Keratinocyte (primary cell): ENCODE results near the gene FHIT. TPM values are rescaled to one million over a fixed set of nuclear protein-coding genes. Genes with fewer than 3 reads are reported as not detected.

Experiments
- DNase-seq: peaks from one replicate; pipeline ENCODE4 v3.0.0-alpha.2; 2011; ENCODE audit warnings: low read depth, missing footprints, low spot score
- FAIRE-seq: peaks from 2 replicates; lab custom pipeline; 2011; peaks lifted over from hg19 to GRCh38; lab: Jason Lieb, UNC
- H2AFZ ChIP-seq: 2 replicates; pipeline ENCODE4 v1.6.0; 2012; ENCODE audit warnings: low read length, control low read depth, inconsistent platforms; ENCODE audit not compliant: control insufficient read depth
- H3K27ac ChIP-seq: 2 replicates; pipeline ENCODE4 v1.5.1; 2011; ENCODE audit warnings: low read length; ENCODE audit not compliant: control insufficient read depth, insufficient read depth
- H3K27me3 ChIP-seq: 3 replicates; pipeline ENCODE4 v1.6.0; 2011; ENCODE audit warnings: low read length; ENCODE audit not compliant: control insufficient read depth, insufficient read depth; ENCODE audit errors: extremely low read depth
- H3K36me3 ChIP-seq, 2 experiments: 2 replicates in 1 of 2; 3 replicates in 1 of 2; pipeline ENCODE4 v1.5.1; 2011; ENCODE audit warnings: low read length in 2 of 2, mild to moderate bottlenecking in 1 of 2; ENCODE audit not compliant: control insufficient read depth in 2 of 2, insufficient read depth in 2 of 2; ENCODE audit errors: extremely low read depth in 1 of 2
- H3K4me1 ChIP-seq: 3 replicates; pipeline ENCODE4 v1.5.1; 2011; ENCODE audit warnings: low read length; ENCODE audit not compliant: control insufficient read depth, insufficient read depth; ENCODE audit errors: extremely low read depth
- H3K4me2 ChIP-seq: 3 replicates; pipeline ENCODE4 v1.6.0; 2011; ENCODE audit warnings: low read depth, low read length; ENCODE audit not compliant: control insufficient read depth, insufficient read depth; ENCODE audit errors: extremely low read depth
- H3K4me3 ChIP-seq, 3 experiments: fragments of 200-600 bp in 1 of 3; sonication (generic) in 1 of 3; 2 replicates in 2 of 3; 3 replicates in 1 of 3; pipeline ENCODE4 v1.5.1; 2011 to 2016; ENCODE audit warnings: low read length in 3 of 3, mild to moderate bottlenecking in 3 of 3, control low read depth in 2 of 3, inconsistent platforms in 1 of 3, low read depth in 1 of 3, mixed read lengths in 1 of 3, mixed run types in 1 of 3, moderate library complexity in 1 of 3; ENCODE audit not compliant: control insufficient read depth in 2 of 3, insufficient read depth in 2 of 3; ENCODE audit errors: extremely low read depth in 1 of 3
- H3K79me2 ChIP-seq: 2 replicates; pipeline ENCODE4 v1.6.0; 2012; ENCODE audit warnings: low read length; ENCODE audit not compliant: control insufficient read depth, insufficient read depth
- H3K9ac ChIP-seq: 3 replicates; pipeline ENCODE4 v1.6.0; 2011; ENCODE audit warnings: low read length; ENCODE audit not compliant: control insufficient read depth, insufficient read depth; ENCODE audit errors: extremely low read depth
- H3K9me1 ChIP-seq: 3 replicates; pipeline ENCODE4 v1.6.0; 2011; ENCODE audit warnings: low read length; ENCODE audit not compliant: control insufficient read depth, insufficient read depth; ENCODE audit errors: extremely low read depth
- H3K9me3 ChIP-seq: 2 replicates; pipeline ENCODE4 v1.5.1; 2012; ENCODE audit warnings: low read depth, low read length; ENCODE audit not compliant: control insufficient read depth
- H4K20me1 ChIP-seq: 3 replicates; pipeline ENCODE4 v1.6.0; 2011; ENCODE audit warnings: low read length; ENCODE audit not compliant: control insufficient read depth, insufficient read depth; ENCODE audit errors: extremely low read depth
- EZH2 ChIP-seq: IDR thresholded peaks from one replicate; pipeline ENCODE4 v1.6.1; 2012; ENCODE audit warnings: inconsistent platforms, mild to moderate bottlenecking, low read length, moderate library complexity
- dilution Hi-C: fragments of 300-500 bp; cut with MboI; formaldehyde crosslinking; loops from one replicate; pipeline ENCODE4 v1.7.0; 2020; ENCODE audit warnings: low sequenced_read_pairs; ENCODE audit not compliant: extremely low pct_ligation_motif_present
- polyA plus RNA-seq, 5 experiments: library from polyadenylated mRNA; depleted of rRNA in 3 of 5; stranded (reverse) in 3 of 5; stranded (forward) in 1 of 5; unstranded in 1 of 5; fragments of >200 nt; gene quantifications; 1 replicate in 1 of 5; 2 replicates in 3 of 5; 3 replicates in 1 of 5; pipeline versions ENCODE4 v1.2.1 to v1.2.3, GENCODE V29; 2011 to 2012; ENCODE audit warnings: missing spikeins in 2 of 5, low read depth in 1 of 5, low replicate concordance in 1 of 5
- TF ChIP-seq, protein P1 (sequence below), 3 experiments: IDR thresholded peaks in 1 of 3; conservative IDR thresholded peaks in 1 of 3; optimal IDR thresholded peaks in 1 of 3; 2 replicates in 2 of 3; 3 replicates in 1 of 3; pipeline versions ENCODE3 to v1.5.1; 2011; ENCODE audit warnings: low read length in 3 of 3, mild to moderate bottlenecking in 3 of 3, moderate library complexity in 2 of 3, control low read depth in 1 of 3, inconsistent platforms in 1 of 3; ENCODE audit not compliant: insufficient read depth in 2 of 3; ENCODE audit errors: extremely low read depth in 1 of 3

The FHIT gene
- polyA plus RNA-seq, 1 donor (not counting 4 experiments of a cell fraction or from before 2014, with no cell fraction given): 2.2 TPM

DNA sequence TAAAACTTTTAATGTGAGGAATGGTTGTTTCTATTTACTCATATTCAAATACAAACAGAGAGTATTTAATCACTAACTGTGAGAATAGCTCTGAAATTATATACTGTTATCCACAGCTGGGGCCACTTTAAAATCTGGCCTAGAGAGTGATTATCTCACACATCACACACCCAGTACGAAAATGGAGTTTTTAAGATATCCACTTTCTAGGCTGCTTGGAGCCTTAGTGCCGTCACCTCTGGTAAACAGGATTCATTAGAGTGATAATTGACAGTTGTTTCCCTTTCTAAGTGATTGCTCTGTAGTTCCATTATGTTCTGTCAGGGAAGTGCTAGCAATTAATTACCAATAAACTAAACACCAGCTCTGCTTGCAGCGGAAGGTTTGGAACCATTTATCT is 942.4 kb downstream of the FHIT start:
- no peak for FAIRE-seq
- H3K4me2 ChIP-seq: no peak overlapping the region

DNA sequence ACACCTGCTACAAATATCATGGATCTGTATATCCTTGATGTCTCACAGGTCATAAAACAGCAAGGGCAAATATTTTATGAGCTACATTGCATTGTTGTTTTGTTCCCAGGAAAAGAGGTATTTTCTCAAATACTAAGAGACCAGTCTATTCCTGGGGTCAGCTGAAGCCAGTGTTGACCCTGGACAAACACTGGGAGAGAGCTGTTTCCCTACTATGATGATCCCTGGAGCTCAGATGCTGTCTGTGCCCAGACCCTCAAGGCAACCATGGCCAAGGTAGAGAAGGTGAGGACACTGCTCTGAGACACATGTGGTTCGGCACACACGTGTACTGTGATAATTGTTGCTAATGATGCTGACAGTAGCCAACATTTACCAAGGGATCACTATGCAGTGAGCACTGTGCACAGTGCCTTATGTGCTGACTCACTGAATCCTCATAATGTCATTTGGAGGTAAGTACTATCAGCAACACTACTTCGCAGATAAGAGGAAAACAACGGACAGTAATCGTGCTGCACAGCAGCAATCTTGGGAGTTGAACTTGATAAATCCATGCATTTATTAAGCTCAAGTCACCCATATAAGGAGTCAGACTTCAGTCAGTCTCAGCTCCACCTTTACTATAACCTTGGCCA is 943.6 kb downstream of the FHIT start:
- H3K4me3 ChIP-seq: no peak overlapping the region
- H3K4me1 ChIP-seq: no peaks in the 10 kb centered on the region
- H2AFZ ChIP-seq: no peak overlapping the region
- H3K36me3 ChIP-seq: no peaks in the 10 kb centered on the region
- H3K27me3 ChIP-seq: no peaks in the 10 kb centered on the region
- H3K9me3 ChIP-seq: no peaks in the 10 kb centered on the region
- no peak for TF ChIP-seq EZH2
- TF ChIP-seq, protein P1, sequence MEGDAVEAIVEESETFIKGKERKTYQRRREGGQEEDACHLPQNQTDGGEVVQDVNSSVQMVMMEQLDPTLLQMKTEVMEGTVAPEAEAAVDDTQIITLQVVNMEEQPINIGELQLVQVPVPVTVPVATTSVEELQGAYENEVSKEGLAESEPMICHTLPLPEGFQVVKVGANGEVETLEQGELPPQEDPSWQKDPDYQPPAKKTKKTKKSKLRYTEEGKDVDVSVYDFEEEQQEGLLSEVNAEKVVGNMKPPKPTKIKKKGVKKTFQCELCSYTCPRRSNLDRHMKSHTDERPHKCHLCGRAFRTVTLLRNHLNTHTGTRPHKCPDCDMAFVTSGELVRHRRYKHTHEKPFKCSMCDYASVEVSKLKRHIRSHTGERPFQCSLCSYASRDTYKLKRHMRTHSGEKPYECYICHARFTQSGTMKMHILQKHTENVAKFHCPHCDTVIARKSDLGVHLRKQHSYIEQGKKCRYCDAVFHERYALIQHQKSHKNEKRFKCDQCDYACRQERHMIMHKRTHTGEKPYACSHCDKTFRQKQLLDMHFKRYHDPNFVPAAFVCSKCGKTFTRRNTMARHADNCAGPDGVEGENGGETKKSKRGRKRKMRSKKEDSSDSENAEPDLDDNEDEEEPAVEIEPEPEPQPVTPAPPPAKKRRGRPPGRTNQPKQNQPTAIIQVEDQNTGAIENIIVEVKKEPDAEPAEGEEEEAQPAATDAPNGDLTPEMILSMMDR (optimal IDR thresholded peaks at IDR 0.05 in 1 of 3, IDR thresholded peaks at IDR 0.05 in 1 of 3, conservative IDR thresholded peaks at IDR 0.05 in 1 of 3; ENCODE audit: extremely low read depth in 1 of 3, insufficient read depth in 2 of 3, low read length in 3 of 3): no peak
- no peaks in the 10 kb centered on the region for H3K9me1 ChIP-seq
- H3K4me2 ChIP-seq: no peak overlapping the region
- no peaks in the 10 kb centered on the region for H3K79me2 ChIP-seq
- H4K20me1 ChIP-seq: no peaks in the 10 kb centered on the region
- H3K27ac ChIP-seq: no peak overlapping the region
- FAIRE-seq (no peak), DNase-seq (no peak)
- dilution Hi-C loops: no loop called here
- H3K9ac ChIP-seq: no peak overlapping the region

More for the DNA sequence above, 942.4 kb downstream of the FHIT start:
- DNase-seq: no peak
- Histone ChIP-seq H3K9me1 (no peaks in the 10 kb centered on the region), H3K27me3 (no peaks in the 10 kb centered on the region), H3K27ac (no peak overlapping the region), H3K4me3 (no peak overlapping the region), H4K20me1 (no peaks in the 10 kb centered on the region), H3K36me3 (no peaks in the 10 kb centered on the region), H2AFZ (no peak overlapping the region), H3K9me3 (no peaks in the 10 kb centered on the region), H3K4me1 (no peaks in the 10 kb centered on the region), H3K9ac (no peak overlapping the region), H3K79me2 (no peaks in the 10 kb centered on the region)
- TF ChIP-seq, protein P1 (optimal IDR thresholded peaks at IDR 0.05 in 1 of 3, IDR thresholded peaks at IDR 0.05 in 1 of 3, conservative IDR thresholded peaks at IDR 0.05 in 1 of 3; ENCODE audit: extremely low read depth in 1 of 3, insufficient read depth in 2 of 3, low read length in 3 of 3): no peak
- TF ChIP-seq EZH2: no peak
- dilution Hi-C loops: no loop called here
